Stimulated activated CD4-positive, alpha-beta T cell treated with anti-CD3 and anti-CD28 coated beads, Interleukin-4, amount 100 ng/mL, for 24 hours (primary cell): ENCODE data around the gene PKP4.
"Not testable (repeated sequence)": the region's sequence is repeated elsewhere in the genome, so short reads cannot be mapped to it uniquely, and the experiment has no call there.

ENCODE experiments used
- DNase-seq: peaks from one replicate; pipeline ENCODE4 v3.0.0-alpha.2; 2020

The PKP4 gene

DNA sequence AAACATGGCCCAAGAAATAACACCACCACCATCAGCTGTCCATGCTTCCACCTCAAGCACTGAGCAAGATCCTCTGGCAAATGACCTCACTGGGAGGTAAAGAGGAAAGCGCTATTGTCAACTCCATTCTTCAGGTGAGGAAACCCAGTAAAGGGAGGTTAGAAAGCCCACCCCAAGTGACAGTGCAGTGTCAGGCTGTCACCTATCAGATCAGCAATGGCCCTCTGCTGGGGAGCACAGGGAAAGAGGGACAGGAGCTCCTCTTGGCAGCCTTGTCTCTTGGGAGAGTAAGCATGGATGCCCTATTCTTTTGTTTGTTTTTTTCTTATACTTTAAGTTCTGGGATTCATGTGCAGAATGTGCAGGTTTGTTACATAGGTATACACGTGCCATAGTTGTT is 234.1 kb downstream of the PKP4 start:
- no peak for DNase-seq

- DNase-seq, result no peak
Measured at GRCh38 chr2:158691619-158692018, 234.9 kb downstream of the PKP4 start.

DNA sequence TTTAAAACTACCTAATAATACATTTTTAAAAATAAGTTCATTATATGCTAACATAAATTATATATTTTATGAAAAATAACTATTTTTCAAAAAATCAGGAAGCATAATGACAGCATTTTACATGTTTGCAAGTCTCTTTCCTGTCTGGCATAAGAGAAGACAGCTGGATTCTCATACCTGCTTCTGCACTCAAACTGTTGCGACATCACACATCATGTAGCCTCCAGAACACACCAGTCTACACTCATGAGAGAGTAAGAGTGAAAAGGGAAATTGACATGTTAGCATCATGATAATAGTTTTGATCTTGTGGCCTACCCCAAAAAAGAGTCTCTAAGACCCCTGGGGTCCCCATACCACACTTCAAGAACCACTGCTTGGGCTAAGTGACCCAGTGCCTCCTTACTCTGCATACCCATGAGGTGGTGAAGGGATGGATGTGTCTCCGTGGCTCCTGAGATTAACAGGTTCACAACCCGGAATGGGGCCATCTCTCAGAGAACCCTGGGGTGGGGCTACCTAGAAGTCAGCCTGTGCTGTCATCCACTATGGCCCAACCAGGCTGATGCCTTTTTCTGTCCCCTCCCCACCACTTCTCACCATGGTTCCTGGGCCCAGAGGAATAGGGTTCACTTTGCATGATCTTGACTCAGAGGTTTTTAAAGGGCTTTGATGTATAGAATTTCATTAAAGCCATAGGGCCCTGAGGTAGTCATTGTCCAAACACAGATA is 235.8 kb downstream of the PKP4 start:
- DNase-seq, result no peak

DNA sequence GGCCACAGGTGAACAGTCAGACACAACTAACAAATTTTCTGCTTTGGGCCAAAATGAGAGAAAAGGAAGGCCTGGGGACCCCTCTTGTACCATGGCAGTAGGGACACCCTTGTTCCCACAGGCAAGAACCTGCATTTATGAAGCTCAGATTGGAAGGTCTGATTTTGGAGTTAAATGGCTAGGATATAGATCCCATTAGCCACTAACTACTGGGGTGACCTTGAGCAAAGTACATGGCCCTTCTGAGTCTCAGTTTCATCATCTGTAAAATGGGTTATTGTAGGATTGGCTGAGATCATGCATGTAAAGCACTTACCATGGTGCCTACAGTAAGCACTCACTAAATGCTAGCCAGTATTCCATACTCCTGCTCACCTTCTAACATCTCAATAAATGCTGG is 236.7 kb downstream of the PKP4 start:
- no peak for DNase-seq

DNA sequence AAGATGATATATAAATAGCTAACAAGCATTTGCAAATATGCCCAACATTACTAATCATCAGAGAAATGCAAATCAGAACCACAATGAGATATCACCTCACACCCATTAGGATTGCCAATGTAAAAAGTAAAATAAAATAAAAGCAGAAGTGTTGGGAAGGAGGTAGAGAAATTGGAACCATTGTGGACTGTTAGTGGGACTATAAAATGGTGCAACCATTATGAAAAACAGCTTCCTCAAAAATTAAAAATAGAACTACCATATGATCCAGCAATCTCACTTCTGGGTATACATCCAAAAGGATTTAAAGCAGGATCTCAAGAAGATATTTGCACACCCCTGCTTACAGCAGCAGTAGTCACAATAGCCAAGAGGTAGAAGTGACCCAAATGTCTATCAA is 238.6 kb downstream of the PKP4 start:
- no peak for DNase-seq

GRCh38 chr2:158695744-158696143 is 239.0 kb downstream of the PKP4 start:
- DNase-seq, result not testable (repeated sequence)

DNA sequence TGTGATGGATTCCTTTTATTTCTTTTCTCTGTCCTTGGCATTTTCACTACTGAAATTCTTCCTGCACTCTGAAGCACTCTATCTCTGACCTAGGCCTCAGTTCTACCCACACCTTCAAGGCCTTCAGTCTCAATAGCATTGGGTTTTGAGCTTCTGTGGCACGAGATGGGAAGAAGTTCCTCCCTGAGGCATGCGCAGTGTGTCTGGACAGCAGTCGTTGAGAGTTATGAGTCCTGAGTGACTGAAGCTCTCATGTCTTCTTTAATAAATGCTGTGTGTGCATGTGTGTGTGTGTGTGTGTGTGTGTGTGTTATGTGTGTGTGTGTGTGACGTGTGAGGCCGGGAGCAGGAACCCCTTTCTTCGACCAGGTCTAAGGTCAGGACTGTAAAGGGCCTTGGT is 242.6 kb downstream of the PKP4 start:
- DNase-seq, result no peak

GRCh38 chr2:158701101-158701500 is 244.3 kb downstream of the PKP4 start:
- DNase-seq, result no peak

DNA sequence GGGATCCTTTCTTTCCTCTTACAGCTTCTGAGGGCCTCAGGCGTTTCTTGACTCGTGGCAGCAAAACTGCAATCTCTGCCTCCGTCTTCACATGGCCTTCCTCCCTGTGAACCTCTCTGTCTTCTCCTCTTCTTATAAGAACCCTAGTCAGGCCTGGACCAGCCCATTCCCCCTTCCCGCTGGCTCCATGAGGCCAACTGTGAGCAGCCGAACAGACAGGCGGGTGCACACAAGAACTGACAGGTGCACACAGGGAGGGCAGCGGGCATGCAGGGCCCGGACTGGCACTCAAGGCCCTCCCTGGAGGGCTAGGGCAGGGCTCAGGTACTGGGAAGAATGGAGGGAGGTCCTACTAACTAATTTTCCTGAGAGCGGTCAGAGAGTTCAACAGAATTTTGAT is 246.0 kb downstream of the PKP4 start:
- no peak for DNase-seq

DNA sequence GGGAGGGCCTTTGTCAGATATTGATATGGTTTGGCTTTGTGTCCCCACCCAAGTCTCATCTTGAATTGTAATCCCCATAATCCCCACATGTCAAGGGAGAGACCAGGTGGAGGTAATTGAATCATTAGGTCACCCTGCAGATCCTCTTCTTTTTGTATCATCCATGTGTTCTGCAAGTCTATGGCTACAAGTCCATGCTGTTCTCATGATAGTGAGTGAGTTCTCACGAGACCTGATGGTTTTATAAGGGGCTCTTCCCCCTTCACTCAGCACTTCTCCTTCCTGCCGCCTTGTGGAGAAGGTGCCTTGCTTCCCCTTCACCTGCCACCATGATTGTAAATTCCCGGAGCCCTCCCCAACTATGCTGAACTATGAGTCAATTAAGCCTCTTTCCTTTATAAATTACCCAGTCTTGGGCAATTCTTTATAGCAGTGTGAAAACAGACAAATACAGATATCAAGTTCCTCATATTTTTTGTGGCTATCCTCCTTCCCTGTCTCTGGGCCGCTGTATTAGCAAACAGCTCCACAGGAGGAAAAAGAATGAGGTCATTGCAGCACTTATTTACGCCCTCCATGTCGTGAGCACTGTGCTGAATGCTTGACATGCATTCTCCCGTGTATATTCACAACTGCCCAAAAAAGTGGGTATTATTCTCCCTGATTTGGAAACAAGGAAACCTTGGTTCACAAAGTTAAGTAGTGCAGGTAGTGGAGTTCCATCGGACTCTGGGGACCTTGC is 248.1 kb downstream of the PKP4 start:
- DNase-seq, result not testable (repeated sequence)

GRCh38 chr2:158712791-158713522 is 256.2 kb downstream of the PKP4 start:
- DNase-seq, result no peak

- no peak for DNase-seq
Measured at GRCh38 chr2:158713523-158714138, 256.9 kb downstream of the PKP4 start.

DNA sequence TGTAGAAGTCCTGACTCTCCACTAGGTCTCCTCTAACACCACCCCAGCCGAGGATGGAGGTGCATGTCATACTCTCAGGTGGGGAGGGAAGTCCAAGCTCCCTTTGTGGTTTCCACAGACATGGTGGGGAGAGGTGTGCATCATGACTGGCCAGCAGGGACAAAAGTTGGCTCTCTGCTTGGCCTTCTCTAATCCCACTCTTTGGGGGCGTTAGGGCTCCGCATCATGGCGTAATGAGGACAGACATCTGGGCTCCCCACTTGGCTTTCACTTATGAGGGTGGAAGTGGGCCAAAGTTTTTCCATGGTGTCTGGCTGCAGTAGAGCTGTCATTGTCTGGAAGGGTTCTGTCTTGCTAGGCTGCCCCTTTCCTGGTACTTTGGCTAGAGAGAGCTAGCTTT is 257.7 kb downstream of the PKP4 start:
- no peak for DNase-seq

GRCh38 chr2:158715357-158715756 is 258.6 kb downstream of the PKP4 start:
- DNase-seq, result no peak

- DNase-seq, result no peak
Measured at GRCh38 chr2:158716121-158716791, 259.5 kb downstream of the PKP4 start.

- DNase-seq, result no peak
Measured at GRCh38 chr2:158716921-158717320, 260.2 kb downstream of the PKP4 start.

GRCh38 chr2:158717366-158718195 is 260.8 kb downstream of the PKP4 start:
- DNase-seq, result no peak

- DNase-seq, result no peak
Measured at GRCh38 chr2:158718196-158718585, 261.4 kb downstream of the PKP4 start.

GRCh38 chr2:158718851-158719250 is 262.1 kb downstream of the PKP4 start:
- no peak for DNase-seq

DNA sequence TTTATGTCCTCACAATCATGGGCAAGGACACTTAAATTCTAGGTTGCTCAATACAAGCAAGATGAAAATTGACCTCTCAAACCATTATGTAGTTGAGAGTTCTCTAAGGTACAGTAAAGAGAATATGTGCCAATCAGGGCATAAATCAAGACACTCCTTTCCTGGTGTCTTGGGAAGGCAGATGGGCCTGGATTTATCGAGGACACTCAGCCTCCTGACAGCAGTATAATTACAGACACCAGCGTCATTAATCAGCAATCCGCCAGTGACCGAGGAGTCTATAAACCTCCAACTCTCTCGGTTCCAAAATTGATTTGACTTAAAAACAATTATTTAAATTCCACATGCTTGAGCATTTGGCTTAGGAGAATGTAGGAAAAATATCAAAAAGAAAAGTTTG is 262.7 kb downstream of the PKP4 start:
- DNase-seq, result no peak

DNA sequence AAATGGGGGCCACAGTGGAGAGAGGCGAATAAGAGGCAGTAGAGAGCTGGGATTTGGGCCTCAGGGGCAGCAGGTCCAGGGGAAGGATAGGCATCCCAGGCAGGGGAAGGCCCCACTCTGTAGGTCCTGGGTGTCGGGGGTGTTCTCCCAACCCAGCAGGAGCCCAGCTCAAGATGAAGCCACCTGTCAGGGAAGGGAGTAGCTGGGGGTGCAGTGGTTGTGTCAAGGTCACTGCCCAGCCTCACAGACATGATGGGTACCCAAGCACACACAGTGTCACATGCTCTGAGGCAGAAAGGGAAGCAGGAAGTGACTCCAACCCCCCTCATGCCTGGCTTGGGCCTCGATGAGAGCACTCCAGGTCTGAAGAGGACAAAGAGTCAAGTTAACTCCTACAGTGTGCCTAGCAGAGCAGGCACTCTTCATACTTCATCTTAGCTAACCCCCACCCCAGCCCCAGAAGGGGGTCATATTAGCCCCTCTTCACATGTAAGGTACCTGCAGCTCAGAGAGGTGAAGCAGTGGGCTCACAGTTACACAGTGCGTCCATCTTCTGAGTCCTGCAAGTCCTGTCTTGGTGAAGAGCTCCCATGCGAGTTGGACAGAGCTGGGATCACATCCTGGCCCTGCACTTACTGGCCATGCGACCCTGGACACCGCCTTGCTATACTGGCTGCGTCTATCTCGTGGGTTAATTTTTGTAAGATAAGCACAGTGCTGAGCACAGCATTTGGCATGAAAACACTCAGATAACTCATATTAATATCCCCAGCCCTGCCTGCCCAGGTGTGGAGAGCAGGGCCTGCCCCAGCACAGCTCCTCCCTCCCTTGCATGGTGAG is 265.7 kb downstream of the PKP4 start:
- no peak for DNase-seq
